Measurements from ENCODE around the gene PRG3. TPM values are rescaled to one million over a fixed set of nuclear protein-coding genes. Genes with fewer than 3 reads are reported as not detected.

Gene PRG3
- total and polyA plus RNA-seq, 9 of the 15 experiments (the other 6 are each of a cell fraction or from before 2014, with no cell fraction given): 0.18 to 0.55 (median 0.38) TPM; not detected in 6

DNA sequence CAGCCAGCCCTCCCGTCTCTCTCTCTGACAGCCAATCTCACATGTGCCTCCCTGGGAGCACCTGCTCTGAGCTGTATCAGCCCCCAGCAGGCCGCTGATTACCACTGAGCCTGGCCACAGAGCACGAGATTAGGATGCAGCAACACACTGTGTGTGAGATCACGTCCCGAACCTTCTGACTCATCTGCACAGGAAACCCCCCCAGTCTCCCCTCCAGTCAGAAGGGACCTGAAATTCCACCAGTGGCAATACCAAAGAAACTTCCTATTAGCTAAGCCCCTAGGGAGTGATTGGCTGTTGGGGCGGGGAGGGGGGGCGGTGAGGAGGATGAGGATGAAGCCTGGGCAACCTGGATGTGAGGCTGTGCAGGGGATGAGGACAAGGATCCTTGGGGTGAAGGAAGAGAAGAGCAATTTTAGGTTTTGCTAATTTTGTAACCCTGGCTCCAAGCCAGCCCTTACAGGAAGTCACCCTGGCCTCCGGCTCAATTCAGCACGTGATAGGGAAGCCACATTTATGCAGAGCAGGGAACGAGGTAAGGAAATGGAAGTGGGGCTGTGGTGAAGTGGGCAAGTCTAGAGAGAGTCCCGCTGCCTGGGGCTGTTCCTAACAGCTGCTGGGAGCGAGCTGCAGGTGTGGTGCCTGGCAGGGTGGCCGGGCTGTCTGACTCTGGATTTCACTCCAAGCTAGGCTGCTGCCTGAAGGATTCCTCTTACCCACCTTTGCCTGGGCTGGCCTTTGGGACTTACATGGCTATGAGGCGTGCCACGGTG is 44.0 kb upstream of the PRG3 start (continued):
- TF ChIP-seq, protein P1, sequence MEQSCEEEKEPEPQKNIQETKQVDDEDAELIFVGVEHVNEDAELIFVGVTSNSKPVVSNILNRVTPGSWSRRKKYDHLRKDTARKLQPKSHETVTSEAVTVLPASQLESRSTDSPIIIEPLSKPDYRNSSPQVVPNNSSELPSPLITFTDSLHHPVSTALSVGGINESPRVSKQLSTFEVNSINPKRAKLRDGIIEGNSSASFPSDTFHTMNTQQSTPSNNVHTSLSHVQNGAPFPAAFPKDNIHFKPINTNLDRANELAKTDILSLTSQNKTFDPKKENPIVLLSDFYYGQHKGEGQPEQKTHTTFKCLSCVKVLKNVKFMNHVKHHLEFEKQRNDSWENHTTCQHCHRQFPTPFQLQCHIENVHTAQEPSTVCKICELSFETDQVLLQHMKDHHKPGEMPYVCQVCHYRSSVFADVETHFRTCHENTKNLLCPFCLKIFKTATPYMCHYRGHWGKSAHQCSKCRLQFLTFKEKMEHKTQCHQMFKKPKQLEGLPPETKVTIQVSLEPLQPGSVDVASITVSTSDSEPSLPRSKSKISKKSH (CRISPR knock-in tag; IDR thresholded peaks at IDR 0.05): no peak
- TF ChIP-seq CTCF (IDR thresholded peaks at IDR 0.05 in 2 of 3, conservative IDR thresholded peaks at IDR 0.05 in 1 of 3; ENCODE audit: insufficient read depth in 2 of 3, low read depth in 1 of 3, low read length in 3 of 3) (no peak), ZFPM2 (CRISPR knock-in tag; IDR thresholded peaks at IDR 0.05) (no peak), REST (IDR thresholded peaks at IDR 0.05; ENCODE audit: borderline replicate concordance) (peak; percentile 77; the same call in 1 of the 2 replicates), REST (CRISPR knock-in tag; IDR thresholded peaks at IDR 0.05; ENCODE audit: low read depth) (no peak), FOS (IDR thresholded peaks at IDR 0.05; ENCODE audit: extremely low read depth, insufficient read length) (peak; percentile 55)

Measured in K562 (cell line).